GM19238 (cell line): ENCODE results near the gene CALD1.

Source experiments
- DNase-seq: peaks from one replicate; pipeline ENCODE4 v3.0.0; 2011; ENCODE audit warnings: low spot score; ENCODE audit not compliant: insufficient read length

Gene CALD1

GRCh38 chr7:134825666-134826065 lies 46.2 kb downstream of the CALD1 start:
- DNase-seq: no peak

GRCh38 chr7:134826105-134826504 lies 46.7 kb downstream of the CALD1 start:
- DNase-seq: no peak

GRCh38 chr7:134827436-134827835 lies 48.0 kb downstream of the CALD1 start:
- DNase-seq: no peak

GRCh38 chr7:134827889-134828288 lies 48.5 kb downstream of the CALD1 start:
- no peak for DNase-seq

- no peak for DNase-seq
Observed at GRCh38 chr7:134828361-134828760, 48.9 kb downstream of the CALD1 start.

- no peak for DNase-seq
Observed at GRCh38 chr7:134829380-134829986, 50.0 kb downstream of the CALD1 start.

- no peak for DNase-seq
Observed at GRCh38 chr7:134831862-134832261, 52.4 kb downstream of the CALD1 start.

GRCh38 chr7:134832367-134832766 lies 52.9 kb downstream of the CALD1 start:
- no peak for DNase-seq

- DNase-seq: no peak
Observed at GRCh38 chr7:134834689-134835462, 55.4 kb downstream of the CALD1 start.

- DNase-seq: no peak
Observed at GRCh38 chr7:134835463-134835823, 56.0 kb downstream of the CALD1 start.

- DNase-seq: no peak
Observed at GRCh38 chr7:134836447-134836846, 57.0 kb downstream of the CALD1 start.

- no peak for DNase-seq
Observed at GRCh38 chr7:134839298-134839697, 59.9 kb downstream of the CALD1 start.

GRCh38 chr7:134842062-134842461 lies 62.6 kb downstream of the CALD1 start:
- no peak for DNase-seq

GRCh38 chr7:134842886-134843430 lies 63.5 kb downstream of the CALD1 start:
- DNase-seq: no peak

GRCh38 chr7:134844200-134844599 lies 64.8 kb downstream of the CALD1 start:
- DNase-seq: no peak

GRCh38 chr7:134845461-134845860 lies 66.0 kb downstream of the CALD1 start:
- no peak for DNase-seq

GRCh38 chr7:134847851-134848588 lies 68.6 kb downstream of the CALD1 start:
- DNase-seq: no peak

- DNase-seq: no peak
Observed at GRCh38 chr7:134850066-134850465, 70.6 kb downstream of the CALD1 start.

- no peak for DNase-seq
Observed at GRCh38 chr7:134851141-134851540, 71.7 kb downstream of the CALD1 start.

- no peak for DNase-seq
Observed at GRCh38 chr7:134852625-134853024, 73.2 kb downstream of the CALD1 start.

GRCh38 chr7:134854816-134855215 lies 75.4 kb downstream of the CALD1 start:
- DNase-seq: no peak

- no peak for DNase-seq
Observed at GRCh38 chr7:134855442-134855841, 76.0 kb downstream of the CALD1 start.
